ENCODE data around the gene NOB1.

DNA sequence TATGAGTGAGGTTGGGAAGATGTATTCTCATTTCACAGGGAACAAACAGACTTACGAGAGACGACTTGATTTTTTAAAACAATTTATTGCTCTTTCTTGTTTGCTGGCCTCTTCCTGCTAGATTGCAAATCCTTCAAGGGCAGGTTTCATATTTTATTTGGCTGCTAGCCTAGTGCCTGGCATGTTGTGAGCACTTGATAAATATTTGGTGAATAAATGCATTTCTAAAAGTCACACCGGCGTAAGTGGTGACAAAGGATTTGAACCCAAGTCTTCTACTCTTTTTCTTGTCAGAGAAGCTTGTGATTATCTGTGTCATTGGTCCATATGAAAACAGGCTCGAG is 8.8 kb upstream of the NOB1 start:
- TF ChIP-seq POLR2AphosphoS5 (IDR thresholded peaks at IDR 0.05; ENCODE audit: low read depth, low read length): no peak
- TF ChIP-seq REST (IDR thresholded peaks at IDR 0.05; ENCODE audit: insufficient read depth in 1 of 2, low read depth in 2 of 2, low read length in 2 of 2): no peak
